HG03064 (cell line): ENCODE results near the gene CRKL.

Source experiments
- ATAC-seq: cut with Tn5 transposase; IDR thresholded peaks from one replicate; pipeline ENCODE4 v1.9.1; 2021; ENCODE audit warnings: low read depth; ENCODE audit not compliant: unreplicated experiment

Gene CRKL

DNA sequence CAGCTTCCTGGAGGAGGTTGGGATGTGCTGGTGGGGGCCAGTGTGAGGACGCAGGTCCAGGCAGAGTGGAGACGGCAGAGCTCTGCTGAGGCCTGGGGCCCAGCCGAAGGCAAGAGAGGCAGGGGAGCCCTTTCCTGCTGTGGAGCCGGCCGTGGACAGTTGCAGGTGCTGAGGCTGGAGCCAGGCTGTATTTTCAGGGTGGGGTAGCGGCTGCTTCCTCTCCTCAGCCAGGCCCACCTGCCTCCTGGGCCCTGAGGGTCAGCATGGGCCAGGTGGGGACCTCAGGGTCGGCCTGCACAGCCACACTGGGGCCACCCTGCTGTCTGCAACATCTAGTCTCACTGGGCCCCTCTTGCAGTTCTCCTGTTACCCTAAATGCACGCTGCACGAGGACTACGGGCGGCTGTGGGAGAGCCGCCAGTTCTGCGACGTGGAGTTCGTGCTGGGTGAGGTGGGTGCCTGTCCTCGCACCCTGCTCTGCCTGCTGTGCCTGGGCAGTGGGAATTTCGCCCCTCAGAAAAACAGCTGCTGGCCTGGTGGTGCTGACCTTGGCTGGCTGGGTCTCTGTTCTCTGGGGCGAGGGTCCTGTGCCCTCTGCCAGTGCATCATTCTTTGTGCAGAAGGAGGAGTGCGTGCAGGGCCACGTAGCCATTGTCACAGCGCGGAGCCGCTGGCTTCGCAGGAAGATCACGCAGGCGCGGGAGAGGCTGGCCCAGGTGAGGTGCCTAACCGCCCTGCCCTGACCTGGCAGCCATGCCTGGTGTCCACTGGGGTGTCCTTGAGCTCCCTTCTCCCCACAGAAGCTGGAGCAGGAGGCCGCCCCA lies 76.3 kb downstream of the CRKL start:
- ATAC-seq, result no peak

DNA sequence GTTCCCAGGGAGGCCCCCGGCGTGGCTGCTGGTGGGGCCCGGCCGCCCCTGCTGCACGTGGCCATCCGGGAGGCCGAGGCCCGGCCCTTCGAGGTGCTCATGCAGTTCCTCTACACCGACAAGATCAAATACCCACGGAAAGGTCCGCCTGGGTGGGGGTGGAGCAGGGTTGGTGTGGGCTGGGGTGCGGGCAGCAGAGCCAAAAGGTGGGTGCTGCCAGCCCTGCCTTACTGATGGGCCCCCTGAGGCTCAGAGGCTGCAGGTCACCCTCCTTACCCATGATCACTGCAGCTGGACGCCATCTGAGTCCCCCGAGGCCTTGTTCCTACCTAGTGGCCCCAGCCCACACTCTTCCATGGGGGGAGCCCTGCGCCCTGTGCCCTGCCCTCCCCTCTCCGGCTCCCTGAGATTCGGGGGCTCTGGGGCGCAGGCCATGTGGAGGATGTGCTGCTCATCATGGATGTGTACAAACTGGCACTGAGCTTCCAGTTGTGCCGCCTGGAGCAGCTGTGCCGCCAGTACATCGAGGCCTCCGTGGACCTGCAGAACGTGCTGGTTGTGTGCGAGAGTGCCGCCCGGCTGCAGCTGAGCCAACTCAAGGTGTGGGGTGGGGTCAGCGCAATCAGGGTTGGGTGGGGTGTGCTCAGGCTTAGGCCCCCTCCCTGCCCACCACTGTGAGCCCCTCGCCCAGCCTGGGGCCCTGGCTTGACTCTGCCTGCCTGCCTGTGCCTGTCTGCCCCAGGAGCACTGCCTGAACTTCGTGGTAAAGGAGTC lies 77.1 kb downstream of the CRKL start:
- no peak for ATAC-seq

DNA sequence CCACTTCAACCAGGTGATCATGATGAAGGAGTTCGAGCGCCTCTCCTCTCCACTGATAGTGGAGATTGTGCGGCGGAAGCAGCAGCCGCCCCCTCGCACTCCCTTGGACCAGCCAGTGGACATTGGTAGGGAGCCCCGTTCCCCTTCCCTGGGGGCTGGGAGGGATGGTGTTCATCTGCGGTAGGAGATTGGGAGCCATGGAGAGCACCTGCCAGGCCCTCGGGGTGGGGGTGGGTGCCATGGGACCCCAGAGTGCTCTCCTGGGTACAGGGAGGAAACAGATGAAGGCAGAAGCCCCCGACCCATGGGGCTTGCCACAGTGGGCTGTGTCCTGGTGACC lies 77.7 kb downstream of the CRKL start:
- no peak for ATAC-seq

DNA sequence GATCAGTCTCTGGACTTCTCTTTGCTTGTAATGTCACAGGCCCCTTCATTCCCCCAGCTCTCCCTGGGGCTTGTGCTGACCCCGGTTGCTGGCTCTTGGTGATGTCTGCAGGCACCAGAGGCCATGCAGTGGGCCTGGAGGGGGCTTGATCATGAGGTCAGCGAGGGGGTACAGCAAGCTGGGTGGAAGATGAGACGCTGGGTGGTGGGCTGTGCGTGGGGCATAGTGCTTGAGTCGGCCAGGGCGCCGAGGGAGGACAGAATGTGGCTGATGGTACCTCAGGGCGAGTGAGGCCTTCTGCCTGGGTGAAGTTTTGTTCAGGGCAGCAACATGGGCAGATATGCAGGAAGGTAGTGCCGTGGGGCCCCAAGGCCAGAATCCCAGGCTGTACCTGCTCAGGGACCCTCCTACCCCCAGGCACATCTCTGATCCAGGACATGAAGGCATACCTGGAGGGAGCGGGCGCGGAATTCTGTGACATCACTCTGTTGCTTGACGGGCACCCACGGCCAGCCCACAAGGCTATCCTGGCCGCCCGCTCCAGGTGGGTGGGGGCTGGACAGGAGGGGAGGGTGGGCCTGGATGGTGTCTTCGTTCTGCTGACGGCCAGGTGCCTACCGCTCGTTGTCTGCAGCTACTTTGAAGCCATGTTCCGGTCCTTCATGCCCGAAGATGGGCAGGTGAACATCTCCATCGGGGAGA lies 78.3 kb downstream of the CRKL start:
- ATAC-seq, result no peak

DNA sequence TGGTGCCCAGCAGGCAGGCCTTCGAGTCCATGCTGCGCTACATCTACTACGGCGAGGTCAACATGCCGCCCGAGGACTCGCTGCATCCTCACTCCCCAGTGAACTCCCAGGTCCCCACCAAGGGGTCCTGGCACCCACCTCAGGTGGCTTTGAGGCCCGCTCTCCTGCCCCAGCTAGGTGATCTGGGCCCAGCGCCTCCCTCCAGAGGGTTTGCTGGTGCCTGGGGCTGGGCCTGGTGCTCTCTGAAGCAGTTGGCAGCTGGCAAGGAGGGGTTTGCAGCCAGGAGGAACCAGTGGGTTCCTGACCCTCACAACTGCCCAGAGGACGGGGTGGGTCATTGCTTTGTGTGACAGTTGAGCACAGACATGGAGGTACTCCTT lies 78.8 kb downstream of the CRKL start:
- ATAC-seq, result no peak

DNA sequence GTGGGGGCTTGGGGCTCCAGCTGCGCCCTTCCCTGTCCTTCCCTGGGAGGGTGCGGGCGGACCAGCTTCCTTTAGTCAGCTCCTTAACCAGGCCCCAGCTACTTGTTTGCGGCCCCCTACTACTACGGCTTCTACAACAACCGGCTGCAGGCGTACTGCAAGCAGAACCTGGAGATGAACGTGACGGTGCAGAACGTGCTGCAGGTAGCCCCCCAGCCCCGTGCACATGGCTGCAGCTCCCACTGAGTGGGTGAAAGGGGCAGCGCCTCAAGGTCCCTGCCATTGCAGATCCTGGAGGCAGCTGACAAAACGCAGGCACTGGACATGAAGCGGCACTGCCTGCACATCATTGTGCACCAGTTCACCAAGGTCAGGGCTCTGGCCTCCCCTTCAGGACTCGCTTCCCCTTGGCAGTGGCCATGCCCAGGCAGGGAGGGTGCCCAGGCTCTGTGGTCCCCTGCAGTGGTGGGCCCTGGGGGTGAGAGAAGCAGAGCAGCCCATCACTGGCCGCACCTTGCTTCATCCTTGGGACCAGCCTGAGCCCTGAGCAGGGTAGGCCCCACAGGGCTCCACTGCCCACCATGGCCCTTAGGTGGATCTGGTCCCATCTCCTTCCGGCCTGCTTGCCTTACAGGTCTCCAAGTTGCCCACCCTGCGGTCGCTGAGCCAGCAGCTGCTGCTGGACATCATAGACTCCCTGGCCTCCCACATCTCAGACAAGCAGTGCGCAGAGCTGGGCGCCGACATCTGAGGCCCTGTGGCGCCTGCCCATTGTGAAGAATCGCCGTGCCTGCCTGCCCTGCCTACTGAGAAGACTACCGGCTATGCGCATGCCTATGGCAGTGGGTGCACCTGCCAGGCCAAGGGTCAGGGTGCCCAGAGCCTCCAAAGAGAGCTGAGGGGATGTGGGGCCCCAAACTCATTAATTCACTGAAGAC lies 79.7 kb downstream of the CRKL start:
- no peak for ATAC-seq

DNA sequence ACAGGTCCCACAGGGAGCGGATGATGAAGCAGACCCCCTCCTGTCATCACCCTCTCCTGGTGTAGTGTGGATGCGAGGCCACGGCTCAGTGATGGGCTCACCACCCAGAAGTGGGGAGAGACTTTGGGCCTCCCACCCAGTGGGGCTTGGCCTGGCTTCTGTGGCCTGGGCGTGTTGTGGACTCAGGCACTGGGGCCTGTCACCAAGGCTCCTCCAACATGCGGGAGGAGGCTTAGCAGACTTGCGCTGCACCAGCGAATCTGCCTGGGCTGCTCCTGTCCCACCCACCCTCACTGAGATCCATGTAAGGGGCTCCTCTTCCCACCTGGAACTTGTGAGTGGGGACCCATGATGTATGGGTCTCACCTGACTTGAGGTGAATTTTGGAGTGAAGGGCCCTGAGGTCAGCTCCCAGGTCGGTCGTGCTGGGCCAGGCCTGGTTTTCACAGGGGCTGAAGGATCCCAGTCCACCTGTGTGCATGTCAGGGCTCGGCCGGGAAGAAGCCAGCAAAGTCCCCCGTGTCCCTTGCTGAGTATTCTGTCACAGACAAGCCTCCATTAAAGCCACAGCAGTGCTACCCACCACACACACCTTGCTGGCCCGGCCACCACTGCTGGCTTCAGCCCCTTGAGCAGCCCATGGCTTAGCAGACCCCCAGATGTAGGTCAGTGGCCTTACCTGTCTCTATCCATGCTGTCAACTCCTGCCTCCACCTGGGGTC lies 80.5 kb downstream of the CRKL start:
- no peak for ATAC-seq

DNA sequence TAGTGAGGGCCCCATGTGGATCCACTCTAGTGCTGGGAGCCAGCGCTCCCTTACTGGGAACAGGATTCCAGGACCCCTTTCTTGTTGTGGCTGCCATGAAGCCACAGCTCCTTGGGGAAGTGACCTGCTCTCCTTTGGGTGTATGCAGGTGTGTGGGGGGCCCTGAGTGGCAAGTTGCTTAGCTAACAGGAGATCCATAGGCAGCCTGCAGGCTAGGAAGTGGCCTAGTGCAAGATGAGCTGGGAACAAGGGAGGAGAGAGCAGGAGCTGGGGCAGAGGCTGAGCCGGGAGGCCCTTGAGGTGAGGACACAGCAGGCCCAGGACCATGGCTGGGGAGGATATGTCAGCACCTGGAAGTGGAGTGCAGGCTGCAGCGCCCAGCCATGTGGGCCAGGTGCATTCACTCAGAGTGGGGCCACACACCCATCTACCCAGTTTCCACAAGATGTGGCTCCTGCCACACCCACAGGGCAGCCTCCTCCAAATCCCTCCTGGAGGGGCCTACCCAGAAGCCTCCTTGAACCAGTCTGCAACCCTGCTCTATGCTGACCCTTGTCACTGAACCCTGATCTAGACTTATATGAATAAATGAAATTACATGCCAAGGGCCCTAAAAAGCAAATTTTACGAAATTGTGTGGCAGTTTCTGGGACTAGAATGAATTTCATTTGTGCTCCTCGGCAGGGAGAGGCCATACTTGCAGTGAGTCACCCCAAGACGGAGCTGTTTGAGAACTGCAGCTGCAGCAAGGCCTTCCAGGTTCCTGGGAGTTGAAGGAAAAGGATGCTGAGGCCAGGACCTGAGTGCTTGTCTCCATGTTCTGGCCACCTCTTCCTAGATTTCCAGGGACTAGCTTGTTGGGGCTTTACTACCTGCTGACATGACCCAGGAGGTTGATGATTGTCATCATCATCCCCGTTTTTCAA lies 81.5 kb downstream of the CRKL start:
- no peak for ATAC-seq

DNA sequence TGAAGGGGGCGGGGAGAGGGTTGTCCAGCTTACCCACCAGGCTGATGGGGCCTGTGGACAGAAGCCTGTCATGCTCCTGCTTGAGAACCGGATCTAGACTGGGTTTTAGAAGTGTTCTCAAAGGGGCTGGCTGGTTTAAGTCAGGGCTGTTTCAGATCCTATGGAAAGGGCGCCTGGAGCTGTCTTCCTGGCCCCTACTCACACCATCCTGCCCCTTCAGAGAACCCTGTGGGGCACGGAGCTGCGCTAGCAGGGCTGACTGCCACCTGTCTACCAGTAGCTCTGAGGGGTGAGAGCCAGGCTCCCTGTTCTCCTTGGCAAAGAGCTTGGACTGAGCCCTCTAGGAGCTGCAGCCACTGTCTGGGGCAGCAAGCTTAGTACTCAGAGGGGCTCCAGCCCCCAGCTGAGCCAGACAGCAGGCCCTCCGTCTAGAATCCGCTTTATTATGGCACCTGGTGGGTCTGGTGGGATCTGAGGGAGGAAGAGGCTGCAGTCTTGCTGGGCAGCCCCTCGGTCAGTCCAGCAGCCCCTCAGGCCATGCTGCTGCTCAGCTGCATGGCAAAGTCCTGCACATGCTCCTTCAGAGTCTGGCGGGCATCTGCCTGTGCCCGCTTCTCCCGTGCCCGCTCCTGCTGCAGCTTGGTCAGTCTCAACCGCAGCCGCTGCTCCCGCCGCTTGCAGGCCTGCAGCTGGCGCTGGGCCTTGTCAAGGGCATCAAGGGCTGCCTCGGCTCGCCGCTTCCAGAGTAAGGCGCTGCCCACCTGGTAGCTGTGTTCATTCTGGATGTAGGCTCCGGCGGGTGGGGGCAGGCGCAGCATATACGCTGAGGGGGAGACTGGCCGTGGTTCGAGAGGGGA lies 82.4 kb downstream of the CRKL start:
- ATAC-seq, result no peak

DNA sequence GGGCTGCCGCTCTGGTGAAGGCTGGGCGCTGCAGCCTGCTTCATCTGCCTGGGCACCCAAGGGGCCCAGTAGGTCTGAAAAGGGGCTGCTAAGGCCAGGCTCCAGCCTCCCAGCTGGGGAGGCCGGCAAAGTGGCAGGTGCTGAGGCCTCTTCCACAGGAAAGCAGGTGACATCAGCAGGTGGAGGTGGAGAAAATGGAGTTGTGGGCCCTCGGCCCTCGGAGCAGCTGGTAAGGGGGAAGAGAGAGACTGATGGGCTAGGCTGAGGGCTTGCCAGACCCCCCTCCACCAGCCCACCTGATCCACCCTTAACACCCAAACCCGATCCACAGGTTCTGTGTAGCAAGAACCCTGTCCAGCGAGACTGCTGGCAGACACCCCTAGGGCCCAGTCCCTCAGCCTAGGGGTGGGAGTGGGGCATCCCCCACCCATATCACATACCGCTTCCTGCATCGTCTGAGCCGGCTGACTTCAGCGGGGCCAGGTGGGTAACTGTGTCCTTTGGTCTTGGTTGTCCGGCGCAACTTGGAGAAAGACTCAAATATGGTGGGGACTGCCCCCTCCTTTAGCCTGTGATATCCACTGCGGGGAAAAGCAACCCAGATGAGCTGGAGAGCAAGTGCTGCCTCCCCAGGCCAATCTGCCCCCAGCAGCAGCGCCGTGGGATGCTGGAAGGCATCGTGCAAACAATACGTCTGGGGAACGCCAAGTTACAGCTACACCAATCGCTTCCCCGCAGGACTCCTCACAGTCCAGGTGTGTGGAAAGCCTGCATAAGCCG lies 83.2 kb downstream of the CRKL start:
- ATAC-seq, result no peak

DNA sequence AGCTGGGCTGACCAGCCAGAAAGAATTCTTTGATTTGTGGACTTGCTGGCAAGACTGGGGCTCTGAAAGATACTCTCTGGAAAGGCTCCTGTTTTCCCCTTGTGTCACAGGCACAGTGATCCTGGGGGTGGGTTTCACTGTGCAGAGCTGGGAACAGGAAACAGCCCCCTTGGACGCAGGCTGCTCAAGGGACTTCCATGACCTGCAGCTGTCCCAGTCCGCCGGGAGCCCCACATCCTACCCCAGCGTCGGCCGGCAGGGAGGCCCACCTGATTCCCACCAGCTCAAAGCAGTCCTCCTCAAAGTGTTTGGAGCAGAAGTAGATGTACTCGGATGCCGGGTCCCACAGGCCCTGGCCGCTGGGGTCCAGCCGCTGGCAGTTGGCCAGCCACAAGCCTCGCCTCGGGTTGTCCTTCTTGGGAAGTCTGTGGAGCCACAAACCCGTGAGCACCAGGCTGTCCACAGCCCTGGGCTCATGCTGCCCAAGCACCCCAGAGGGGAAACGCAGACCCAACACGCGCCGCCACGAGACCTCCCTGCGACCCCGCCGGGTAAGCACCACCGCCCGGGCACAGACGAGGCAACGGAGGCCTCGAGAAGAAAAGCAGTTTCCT lies 83.9 kb downstream of the CRKL start:
- ATAC-seq, result peak; percentile 13

DNA sequence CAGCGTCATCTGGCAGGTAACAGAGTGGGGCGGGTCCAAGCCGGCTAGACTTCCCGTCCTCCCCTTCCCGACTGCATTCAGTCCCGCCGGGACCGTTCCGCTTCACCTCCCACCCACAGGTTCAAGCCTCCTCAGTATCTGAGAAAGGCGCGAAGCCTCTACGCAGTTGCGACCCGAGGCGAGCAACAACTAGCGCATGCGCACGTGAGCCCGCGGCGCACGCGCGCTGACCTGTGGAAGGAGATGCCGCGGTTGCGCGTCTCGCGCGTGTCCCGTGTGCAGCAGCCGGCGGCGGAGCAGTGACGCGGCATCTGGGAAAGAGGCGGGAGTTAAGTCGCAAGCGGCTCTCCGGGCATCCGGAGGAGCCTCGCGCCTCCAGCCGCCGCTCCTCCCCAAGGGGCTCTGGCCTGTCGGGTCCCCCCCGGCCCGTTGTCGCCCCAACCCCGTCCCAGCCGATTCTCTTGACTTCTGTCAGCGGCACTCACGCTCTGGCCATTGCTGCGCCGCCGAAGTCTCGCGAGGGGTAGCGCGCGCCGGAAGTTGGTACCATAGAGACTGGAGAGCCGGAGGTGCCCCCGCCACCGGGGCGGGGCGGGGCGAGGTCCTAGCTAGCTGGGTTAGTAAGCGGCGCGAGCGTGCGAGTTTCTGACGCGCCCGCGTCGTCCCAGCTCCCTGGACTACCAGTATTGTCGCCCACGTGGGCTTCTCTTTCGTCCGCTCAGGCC lies 84.6 kb downstream of the CRKL start, which contains the start of gene THAP7:
TSS of gene THAP7 (minus strand) at position 518 of the 725 bp plus-strand sequence. CDS start at position 311, 207 bp downstream.
- peak; percentile 85 for ATAC-seq
